DOHH2 (cell line): ENCODE measurements around the gene ZMAT3.

Experiments
- H3F3A ChIP-seq: fragments of 200-600 bp; sonication (generic), shearing (Covaris generic); 2 replicates; pipeline ENCODE4 v1.6.0; 2016; ENCODE audit warnings: antibody characterized with exemption, mild to moderate bottlenecking; ENCODE audit not compliant: control insufficient read depth, insufficient read depth
- H3K27ac ChIP-seq: fragments of 200-600 bp; sonication (generic); 2 replicates; pipeline ENCODE4 v1.5.1; 2014; ENCODE audit warnings: low read depth, mild to moderate bottlenecking, low read length, moderate library complexity
- H3K27me3 ChIP-seq: fragments of 200-600 bp; sonication (generic); 2 replicates; pipeline ENCODE4 v1.6.1; 2014; ENCODE audit warnings: mild to moderate bottlenecking, low read length, mixed read lengths; ENCODE audit not compliant: control insufficient read depth
- H3K36me3 ChIP-seq: fragments of 200-600 bp; sonication (generic); 2 replicates; pipeline ENCODE4 v1.6.1; 2014; ENCODE audit warnings: mild to moderate bottlenecking, low read length, moderate library complexity, mixed read lengths; ENCODE audit not compliant: control insufficient read depth
- H3K4me1 ChIP-seq: fragments of 200-600 bp; sonication (generic); 2 replicates; pipeline ENCODE4 v1.6.1; 2014; ENCODE audit warnings: mild to moderate bottlenecking, low read length, mixed read lengths; ENCODE audit not compliant: control insufficient read depth
- H3K4me2 ChIP-seq: fragments of 200-600 bp; sonication (generic); 2 replicates; pipeline ENCODE4 v1.6.0; 2014; ENCODE audit warnings: mild to moderate bottlenecking, low read length, moderate library complexity
- H3K4me3 ChIP-seq: fragments of 200-600 bp; sonication (generic); 2 replicates; pipeline ENCODE4 v1.5.1; 2014; ENCODE audit warnings: mild to moderate bottlenecking, low read length, mixed read lengths
- H3K79me2 ChIP-seq: fragments of 200-600 bp; sonication (generic); 2 replicates; pipeline ENCODE4 v1.6.1; 2014; ENCODE audit warnings: mild to moderate bottlenecking, low read length, mixed read lengths; ENCODE audit not compliant: control insufficient read depth
- H3K9me2 ChIP-seq: fragments of 200-600 bp; sonication (generic); replicated peaks from 2 replicates; pipeline ENCODE4 v1.6.1; 2014; ENCODE audit warnings: mild to moderate bottlenecking, low read length, mixed read lengths; ENCODE audit not compliant: control insufficient read depth
- H3K9me3 ChIP-seq: fragments of 200-600 bp; sonication (generic); 2 replicates; pipeline ENCODE4 v1.6.1; 2014; ENCODE audit warnings: antibody characterized with exemption, low read length, mixed read lengths; ENCODE audit not compliant: control insufficient read depth, insufficient read depth
- H4K20me1 ChIP-seq: fragments of 200-600 bp; sonication (generic); 2 replicates; pipeline ENCODE4 v1.6.0; 2014; ENCODE audit warnings: low read depth, mild to moderate bottlenecking, antibody characterized with exemption, low read length, moderate library complexity; ENCODE audit not compliant: control insufficient read depth, insufficient read depth
- EZH2phosphoT487 ChIP-seq: fragments of 200-600 bp; sonication (generic); IDR thresholded peaks from 2 replicates; pipeline ENCODE4 v1.6.1; 2017; ENCODE audit warnings: borderline replicate concordance, mild to moderate bottlenecking, antibody characterized with exemption, low read length, moderate library complexity, mixed read lengths
- TF ChIP-seq, protein P1 (sequence below): fragments of 200-600 bp; sonication (generic); IDR thresholded peaks from one replicate; pipeline ENCODE4 v1.5.1; 2014; ENCODE audit warnings: antibody characterized with exemption, mild to moderate bottlenecking, low read depth, low read length; ENCODE audit not compliant: poor library complexity, severe bottlenecking

Gene ZMAT3

DNA sequence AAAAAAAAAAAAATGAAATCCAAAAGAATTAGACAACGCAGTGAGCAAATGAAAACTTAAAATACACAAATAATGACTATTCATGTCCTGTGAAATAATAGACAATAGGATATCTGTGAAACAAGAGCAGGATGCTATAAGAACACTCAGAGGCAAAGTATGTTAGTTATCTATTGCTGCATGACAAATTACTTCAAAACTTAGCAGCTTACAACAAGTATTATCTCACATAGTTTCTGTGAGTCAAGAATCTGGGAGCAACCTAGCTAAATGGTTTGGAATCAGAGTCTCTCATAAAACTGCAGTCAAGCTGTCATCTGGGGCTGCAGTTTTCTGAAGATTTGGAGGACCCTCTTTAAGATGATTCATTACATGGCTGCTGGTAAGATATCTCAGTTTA is 36.5 kb upstream of the ZMAT3 start:
- Histone ChIP-seq H3K4me1 (no peaks in the 10 kb centered on the region), H3K4me2 (no peak overlapping the region)

DNA sequence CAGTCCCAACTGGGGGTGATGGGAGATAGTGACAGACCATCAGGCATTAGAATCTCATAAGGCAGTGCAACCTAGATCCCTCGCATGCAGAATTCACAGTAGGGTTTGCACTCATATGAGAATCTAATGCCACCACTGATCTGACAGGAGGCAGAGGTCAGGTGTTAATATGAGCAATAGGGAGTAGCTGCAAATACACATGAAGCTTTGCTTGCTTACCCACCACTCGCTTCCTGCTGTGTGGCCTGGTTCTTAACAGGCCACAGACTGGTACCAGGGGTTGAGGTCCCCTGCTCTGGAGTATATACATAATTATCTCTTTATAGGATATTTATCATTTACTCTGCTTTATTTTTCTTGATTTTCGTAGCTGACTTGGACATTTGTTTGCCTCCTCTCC is 36.0 kb upstream of the ZMAT3 start:
- Histone ChIP-seq H3K9me3 (peaks cover 5% of the 10 kb centered on the region; the same call in 1 of the 2 replicates), H3F3A (no peaks in the 10 kb centered on the region), H3K36me3 (no peaks in the 10 kb centered on the region), H3K27ac (no peak overlapping the region), H3K79me2 (no peaks in the 10 kb centered on the region), H3K4me1 (no peaks in the 10 kb centered on the region), H4K20me1 (no peaks in the 10 kb centered on the region), H3K27me3 (peaks cover 2% of the 10 kb centered on the region; the same call in 1 of the 2 replicates), H3K4me3 (no peak overlapping the region), H3K4me2 (no peak overlapping the region), H3K9me2 (no peaks in the 10 kb centered on the region)
- no peak for TF ChIP-seq EZH2phosphoT487
- TF ChIP-seq, protein P1, sequence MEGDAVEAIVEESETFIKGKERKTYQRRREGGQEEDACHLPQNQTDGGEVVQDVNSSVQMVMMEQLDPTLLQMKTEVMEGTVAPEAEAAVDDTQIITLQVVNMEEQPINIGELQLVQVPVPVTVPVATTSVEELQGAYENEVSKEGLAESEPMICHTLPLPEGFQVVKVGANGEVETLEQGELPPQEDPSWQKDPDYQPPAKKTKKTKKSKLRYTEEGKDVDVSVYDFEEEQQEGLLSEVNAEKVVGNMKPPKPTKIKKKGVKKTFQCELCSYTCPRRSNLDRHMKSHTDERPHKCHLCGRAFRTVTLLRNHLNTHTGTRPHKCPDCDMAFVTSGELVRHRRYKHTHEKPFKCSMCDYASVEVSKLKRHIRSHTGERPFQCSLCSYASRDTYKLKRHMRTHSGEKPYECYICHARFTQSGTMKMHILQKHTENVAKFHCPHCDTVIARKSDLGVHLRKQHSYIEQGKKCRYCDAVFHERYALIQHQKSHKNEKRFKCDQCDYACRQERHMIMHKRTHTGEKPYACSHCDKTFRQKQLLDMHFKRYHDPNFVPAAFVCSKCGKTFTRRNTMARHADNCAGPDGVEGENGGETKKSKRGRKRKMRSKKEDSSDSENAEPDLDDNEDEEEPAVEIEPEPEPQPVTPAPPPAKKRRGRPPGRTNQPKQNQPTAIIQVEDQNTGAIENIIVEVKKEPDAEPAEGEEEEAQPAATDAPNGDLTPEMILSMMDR, result no peak

More for the DNA sequence above, 36.5 kb upstream of the ZMAT3 start:
- TF ChIP-seq, protein P1, result no peak
- TF ChIP-seq EZH2phosphoT487, result no peak
- H3K9me2 ChIP-seq, result no peaks in the 10 kb centered on the region
- H3K27ac ChIP-seq, result no peak overlapping the region
- peaks cover 2% of the 10 kb centered on the region; the same call in 1 of the 2 replicates for H3K27me3 ChIP-seq
- H3K36me3 ChIP-seq, result no peaks in the 10 kb centered on the region
- H3F3A ChIP-seq, result no peaks in the 10 kb centered on the region
- H3K9me3 ChIP-seq, result peaks cover 5% of the 10 kb centered on the region; the same call in 1 of the 2 replicates
- no peak overlapping the region for H3K4me3 ChIP-seq
- no peaks in the 10 kb centered on the region for H3K79me2 ChIP-seq
- no peaks in the 10 kb centered on the region for H4K20me1 ChIP-seq

GRCh38 chr3:179105881-179106280 is 34.3 kb upstream of the ZMAT3 start:
- TF ChIP-seq EZH2phosphoT487, result no peak
- TF ChIP-seq, protein P1, result no peak
- H3K4me2 ChIP-seq, result no peak overlapping the region
- no peak overlapping the region for H3K27ac ChIP-seq
- no peaks in the 10 kb centered on the region for H3K36me3 ChIP-seq
- H3K4me1 ChIP-seq, result no peaks in the 10 kb centered on the region
- no peaks in the 10 kb centered on the region for H3K27me3 ChIP-seq
- no peaks in the 10 kb centered on the region for H3K79me2 ChIP-seq
- H3K4me3 ChIP-seq, result no peak overlapping the region
- H4K20me1 ChIP-seq, result no peaks in the 10 kb centered on the region
- H3K9me3 ChIP-seq, result no peaks in the 10 kb centered on the region
- no peaks in the 10 kb centered on the region for H3F3A ChIP-seq
- H3K9me2 ChIP-seq, result no peaks in the 10 kb centered on the region

- no peak overlapping the region for H3K27ac ChIP-seq
- no peaks in the 10 kb centered on the region for H3F3A ChIP-seq
- H3K4me1 ChIP-seq, result no peaks in the 10 kb centered on the region
- H3K4me3 ChIP-seq, result no peak overlapping the region
- H3K27me3 ChIP-seq, result no peaks in the 10 kb centered on the region
- no peaks in the 10 kb centered on the region for H3K9me2 ChIP-seq
- H4K20me1 ChIP-seq, result no peaks in the 10 kb centered on the region
- no peak for TF ChIP-seq EZH2phosphoT487
- TF ChIP-seq, protein P1, result no peak
- no peaks in the 10 kb centered on the region for H3K36me3 ChIP-seq
- no peaks in the 10 kb centered on the region for H3K9me3 ChIP-seq
- H3K79me2 ChIP-seq, result no peaks in the 10 kb centered on the region
- no peak overlapping the region for H3K4me2 ChIP-seq
Observed at GRCh38 chr3:179100652-179101051, 29.0 kb upstream of the ZMAT3 start.
